GM12878 (cell line): ENCODE measurements around the gene TMEM161A. TPM values are rescaled to one million over a fixed set of nuclear protein-coding genes. Genes with fewer than 3 reads are reported as not detected.

Source experiments
- BHLHE40 ChIP-seq, 2 experiments: fragments of 450-650 bp in 1 of 2; IDR thresholded peaks; 2 replicates each; pipeline ENCODE4 v1.6.1; 2011 to 2017; ENCODE audit warnings: low read depth in 2 of 2, borderline replicate concordance in 1 of 2, improper control_type of control experiment in 1 of 2, low read length in 1 of 2, mild to moderate bottlenecking in 1 of 2
- CHD1 ChIP-seq: IDR thresholded peaks from 2 replicates; pipeline ENCODE4 v1.6.1; 2012; ENCODE audit warnings: low read depth, low read length, improper control_type of control experiment
- CHD2 ChIP-seq: IDR thresholded peaks from 2 replicates; pipeline ENCODE4 v1.6.1; 2011; ENCODE audit warnings: low read depth, low read length, improper control_type of control experiment, borderline replicate concordance
- CREB1 ChIP-seq: IDR thresholded peaks from 2 replicates; pipeline ENCODE4 v1.6.1; 2012; ENCODE audit warnings: low read depth, mild to moderate bottlenecking, inconsistent platforms
- CREM ChIP-seq: IDR thresholded peaks from 2 replicates; pipeline ENCODE4 v1.6.1; 2014; ENCODE audit warnings: antibody characterized with exemption, low read depth
- EED ChIP-seq: sonication (generic); IDR thresholded peaks from 2 replicates; pipeline ENCODE4 v1.6.1; 2016; ENCODE audit warnings: antibody characterized with exemption, low read depth
- MXI1 ChIP-seq: fragments of 150-350 bp; IDR thresholded peaks from 2 replicates; pipeline ENCODE4 v1.6.1; 2011; ENCODE audit warnings: low read depth, mild to moderate bottlenecking, inconsistent platforms, low read length, improper control_type of control experiment
- MYC ChIP-seq: IDR thresholded peaks from 2 replicates; pipeline ENCODE4 v1.6.1; 2011; ENCODE audit warnings: mild to moderate bottlenecking, low read length, moderate library complexity, inconsistent platforms; ENCODE audit not compliant: insufficient read depth, insufficient replicate concordance, insufficient read length, severe bottlenecking
- NBN ChIP-seq: fragments of 450-650 bp; IDR thresholded peaks from 2 replicates; pipeline ENCODE4 v1.6.1; 2016
- NFYA ChIP-seq: IDR thresholded peaks from 2 replicates; pipeline ENCODE4 v1.6.1; 2011; ENCODE audit warnings: low read depth, mild to moderate bottlenecking, low read length, improper control_type of control experiment, borderline replicate concordance
- NR2C1 ChIP-seq: fragments of 450-650 bp; IDR thresholded peaks from 2 replicates; pipeline ENCODE4 v1.6.1; 2017; ENCODE audit warnings: antibody characterized with exemption, mild to moderate bottlenecking, moderate library complexity
- POLR2AphosphoS2 ChIP-seq: IDR thresholded peaks from 2 replicates; pipeline ENCODE4 v1.6.1; 2011; ENCODE audit warnings: low read depth, mild to moderate bottlenecking, low read length, improper control_type of control experiment, moderate library complexity
- SIN3A ChIP-seq: IDR thresholded peaks from 2 replicates; pipeline ENCODE4 v1.6.1; 2012; ENCODE audit warnings: low read depth, low read length, improper control_type of control experiment
- SMARCA5 ChIP-seq: fragments of 450-650 bp; IDR thresholded peaks from 2 replicates; pipeline ENCODE4 v1.6.1; 2017; ENCODE audit warnings: mild to moderate bottlenecking
- SPI1 ChIP-seq: IDR thresholded peaks from 2 replicates; pipeline ENCODE4 v1.6.1; 2011; ENCODE audit warnings: low read depth, mild to moderate bottlenecking, low read length, moderate library complexity, borderline replicate concordance; ENCODE audit not compliant: insufficient read depth
- SREBF2 ChIP-seq: IDR thresholded peaks from 2 replicates; pipeline ENCODE4 v1.6.1; 2012; ENCODE audit warnings: mild to moderate bottlenecking, low read length
- SRF ChIP-seq, 2 experiments: IDR thresholded peaks; 2 replicates each; pipeline ENCODE4 v1.6.1; 2011; ENCODE audit warnings: low read depth in 2 of 2, low read length in 2 of 2, mild to moderate bottlenecking in 1 of 2, moderate library complexity in 1 of 2
- TAF1 ChIP-seq: IDR thresholded peaks from 2 replicates; pipeline ENCODE4 v1.6.1; 2011; ENCODE audit warnings: mild to moderate bottlenecking, low read depth, low read length, borderline replicate concordance
- ZBED1 ChIP-seq: IDR thresholded peaks from 2 replicates; pipeline ENCODE4 v1.6.1; 2016; ENCODE audit warnings: borderline replicate concordance
- ZNF384 ChIP-seq: IDR thresholded peaks from 2 replicates; pipeline ENCODE4 v1.6.1; 2012; ENCODE audit warnings: low read depth, mild to moderate bottlenecking, low read length, improper control_type of control experiment, borderline replicate concordance
- polyA plus RNA-seq, 11 experiments: library from polyadenylated mRNA; depleted of rRNA in 4 of 11; unstranded in 6 of 11; stranded (reverse) in 5 of 11; fragments of >200 nt; fragmentation: Nextera tagmentation in 4 of 11; fragmentation: Illumina TruSeq in 1 of 11; extraction: Ambion mirVana in 4 of 11; extraction: Trizol in 1 of 11; gene quantifications; 1 replicate in 1 of 11; 2 replicates in 10 of 11; pipeline versions ENCODE4 v1.2.1 to v1.2.3, GENCODE V29; 2011 to 2016; ENCODE audit warnings: inconsistent platforms in 2 of 11, missing spikeins in 2 of 11, low read depth in 1 of 11
- total RNA-seq, 4 experiments: library from RNA; depleted of rRNA in 3 of 4; stranded (reverse); fragments of >200 nt in 3 of 4; fragmentation: Illumina TruSeq in 1 of 4; extraction: Trizol in 1 of 4; gene quantifications; 2 replicates each; pipeline versions ENCODE4 v1.2.1 to v1.2.3, GENCODE V29; 2013 to 2021
- TF ChIP-seq, protein P1 (sequence below): IDR thresholded peaks from 2 replicates; pipeline ENCODE4 v1.6.1; 2012; ENCODE audit warnings: mild to moderate bottlenecking, low read depth, low read length
- TF ChIP-seq, protein P2 (sequence below): IDR thresholded peaks from 2 replicates; pipeline ENCODE4 v1.6.1; 2011; ENCODE audit warnings: low read depth, low read length, improper control_type of control experiment, borderline replicate concordance
- TF ChIP-seq, protein P3 (sequence below): fragments of 150-350 bp; IDR thresholded peaks from 2 replicates; pipeline ENCODE4 v1.6.1; 2014; ENCODE audit warnings: mild to moderate bottlenecking, low read depth, low read length
- TF ChIP-seq, protein P4 (sequence below): fragments of 450-650 bp; IDR thresholded peaks from 2 replicates; pipeline ENCODE4 v1.6.1; 2014; ENCODE audit warnings: mild to moderate bottlenecking

Gene TMEM161A
- total and polyA plus RNA-seq, 10 of the 15 experiments (the other 5 are each of a cell fraction or from before 2014, with no cell fraction given), result 1.1 to 37.1 (median 19.0) TPM

DNA sequence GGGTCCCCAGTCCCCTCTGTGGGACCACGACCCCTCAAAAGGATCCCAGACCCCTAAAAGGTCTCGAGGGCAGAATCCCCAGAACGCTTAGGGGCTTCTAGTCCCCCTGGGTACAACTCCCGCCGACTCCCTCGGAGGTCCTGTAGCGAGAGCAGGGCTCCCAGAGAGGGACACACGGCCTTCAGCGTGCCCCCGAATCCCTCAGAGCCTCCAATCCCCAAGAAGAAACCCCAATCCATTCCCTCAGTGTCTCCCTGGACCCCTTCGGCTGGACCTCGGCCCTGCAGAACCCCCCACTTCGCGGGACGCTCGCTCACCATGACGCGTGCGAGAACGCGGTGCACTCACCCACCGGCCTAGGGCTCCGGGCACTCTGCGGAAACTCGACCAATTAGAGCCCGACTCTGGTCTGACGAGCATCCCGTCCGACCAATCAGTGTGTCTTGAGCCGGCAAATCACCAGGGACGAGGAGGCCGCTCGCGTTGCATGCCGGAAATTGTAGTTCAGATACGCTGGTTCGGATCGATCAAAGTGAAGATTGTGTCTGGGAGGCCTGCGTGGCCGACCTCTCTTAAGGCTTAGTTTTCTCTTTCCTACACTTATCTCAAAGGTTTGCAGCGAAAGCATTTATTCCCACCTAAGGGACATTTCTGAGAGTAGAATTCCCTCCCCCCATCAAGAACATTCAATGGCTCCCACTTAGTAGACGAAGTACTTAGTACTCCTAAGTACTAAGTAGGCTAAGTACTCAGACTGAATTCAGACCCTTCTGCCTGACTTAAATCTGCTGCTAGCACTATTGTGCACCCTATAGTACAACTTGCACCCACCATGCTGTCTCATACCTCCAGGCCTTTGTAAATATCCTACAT lies at the start of gene TMEM161A (continued):
- 0 out of 2 replicates have a peak, but pooled peaks have one; percentile 43 for TF ChIP-seq POLR2AphosphoS2
- TF ChIP-seq BHLHE40 (IDR thresholded peaks at IDR 0.05; ENCODE audit: borderline replicate concordance in 1 of 2, low read depth in 2 of 2, low read length in 1 of 2), result peak; percentile 78 to 90
- no peak for TF ChIP-seq CHD1
- TF ChIP-seq SRF (IDR thresholded peaks at IDR 0.05; ENCODE audit: low read depth in 2 of 2, low read length in 2 of 2), result no peak
- TF ChIP-seq CHD2, result peak; percentile 95
- no peak for TF ChIP-seq MYC
- no peak for TF ChIP-seq EED
- no peak for TF ChIP-seq SPI1
- no peak for TF ChIP-seq ZNF384
- peak; percentile 81 for TF ChIP-seq CREM
- TF ChIP-seq TAF1, result peak; percentile 67; the same call in 1 of the 2 replicates
- TF ChIP-seq ZBED1, result no peak
- no peak for TF ChIP-seq MXI1
- TF ChIP-seq, protein P1, sequence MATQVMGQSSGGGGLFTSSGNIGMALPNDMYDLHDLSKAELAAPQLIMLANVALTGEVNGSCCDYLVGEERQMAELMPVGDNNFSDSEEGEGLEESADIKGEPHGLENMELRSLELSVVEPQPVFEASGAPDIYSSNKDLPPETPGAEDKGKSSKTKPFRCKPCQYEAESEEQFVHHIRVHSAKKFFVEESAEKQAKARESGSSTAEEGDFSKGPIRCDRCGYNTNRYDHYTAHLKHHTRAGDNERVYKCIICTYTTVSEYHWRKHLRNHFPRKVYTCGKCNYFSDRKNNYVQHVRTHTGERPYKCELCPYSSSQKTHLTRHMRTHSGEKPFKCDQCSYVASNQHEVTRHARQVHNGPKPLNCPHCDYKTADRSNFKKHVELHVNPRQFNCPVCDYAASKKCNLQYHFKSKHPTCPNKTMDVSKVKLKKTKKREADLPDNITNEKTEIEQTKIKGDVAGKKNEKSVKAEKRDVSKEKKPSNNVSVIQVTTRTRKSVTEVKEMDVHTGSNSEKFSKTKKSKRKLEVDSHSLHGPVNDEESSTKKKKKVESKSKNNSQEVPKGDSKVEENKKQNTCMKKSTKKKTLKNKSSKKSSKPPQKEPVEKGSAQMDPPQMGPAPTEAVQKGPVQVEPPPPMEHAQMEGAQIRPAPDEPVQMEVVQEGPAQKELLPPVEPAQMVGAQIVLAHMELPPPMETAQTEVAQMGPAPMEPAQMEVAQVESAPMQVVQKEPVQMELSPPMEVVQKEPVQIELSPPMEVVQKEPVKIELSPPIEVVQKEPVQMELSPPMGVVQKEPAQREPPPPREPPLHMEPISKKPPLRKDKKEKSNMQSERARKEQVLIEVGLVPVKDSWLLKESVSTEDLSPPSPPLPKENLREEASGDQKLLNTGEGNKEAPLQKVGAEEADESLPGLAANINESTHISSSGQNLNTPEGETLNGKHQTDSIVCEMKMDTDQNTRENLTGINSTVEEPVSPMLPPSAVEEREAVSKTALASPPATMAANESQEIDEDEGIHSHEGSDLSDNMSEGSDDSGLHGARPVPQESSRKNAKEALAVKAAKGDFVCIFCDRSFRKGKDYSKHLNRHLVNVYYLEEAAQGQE, result no peak
- TF ChIP-seq, protein P2, sequence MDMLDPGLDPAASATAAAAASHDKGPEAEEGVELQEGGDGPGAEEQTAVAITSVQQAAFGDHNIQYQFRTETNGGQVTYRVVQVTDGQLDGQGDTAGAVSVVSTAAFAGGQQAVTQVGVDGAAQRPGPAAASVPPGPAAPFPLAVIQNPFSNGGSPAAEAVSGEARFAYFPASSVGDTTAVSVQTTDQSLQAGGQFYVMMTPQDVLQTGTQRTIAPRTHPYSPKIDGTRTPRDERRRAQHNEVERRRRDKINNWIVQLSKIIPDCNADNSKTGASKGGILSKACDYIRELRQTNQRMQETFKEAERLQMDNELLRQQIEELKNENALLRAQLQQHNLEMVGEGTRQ, result no peak
- TF ChIP-seq SIN3A, result no peak; the same call in 1 of the 2 replicates
- TF ChIP-seq NBN, result peak; percentile 70; the same call in 1 of the 2 replicates
- TF ChIP-seq SREBF2, result no peak
- peak; percentile 87 for TF ChIP-seq NFYA
- TF ChIP-seq, protein P3, sequence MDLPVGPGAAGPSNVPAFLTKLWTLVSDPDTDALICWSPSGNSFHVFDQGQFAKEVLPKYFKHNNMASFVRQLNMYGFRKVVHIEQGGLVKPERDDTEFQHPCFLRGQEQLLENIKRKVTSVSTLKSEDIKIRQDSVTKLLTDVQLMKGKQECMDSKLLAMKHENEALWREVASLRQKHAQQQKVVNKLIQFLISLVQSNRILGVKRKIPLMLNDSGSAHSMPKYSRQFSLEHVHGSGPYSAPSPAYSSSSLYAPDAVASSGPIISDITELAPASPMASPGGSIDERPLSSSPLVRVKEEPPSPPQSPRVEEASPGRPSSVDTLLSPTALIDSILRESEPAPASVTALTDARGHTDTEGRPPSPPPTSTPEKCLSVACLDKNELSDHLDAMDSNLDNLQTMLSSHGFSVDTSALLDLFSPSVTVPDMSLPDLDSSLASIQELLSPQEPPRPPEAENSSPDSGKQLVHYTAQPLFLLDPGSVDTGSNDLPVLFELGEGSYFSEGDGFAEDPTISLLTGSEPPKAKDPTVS, result no peak
- TF ChIP-seq NR2C1, result no peak
- TF ChIP-seq SMARCA5, result 0 out of 2 replicates have a peak, but pooled peaks have one; percentile 12
- TF ChIP-seq, protein P4, sequence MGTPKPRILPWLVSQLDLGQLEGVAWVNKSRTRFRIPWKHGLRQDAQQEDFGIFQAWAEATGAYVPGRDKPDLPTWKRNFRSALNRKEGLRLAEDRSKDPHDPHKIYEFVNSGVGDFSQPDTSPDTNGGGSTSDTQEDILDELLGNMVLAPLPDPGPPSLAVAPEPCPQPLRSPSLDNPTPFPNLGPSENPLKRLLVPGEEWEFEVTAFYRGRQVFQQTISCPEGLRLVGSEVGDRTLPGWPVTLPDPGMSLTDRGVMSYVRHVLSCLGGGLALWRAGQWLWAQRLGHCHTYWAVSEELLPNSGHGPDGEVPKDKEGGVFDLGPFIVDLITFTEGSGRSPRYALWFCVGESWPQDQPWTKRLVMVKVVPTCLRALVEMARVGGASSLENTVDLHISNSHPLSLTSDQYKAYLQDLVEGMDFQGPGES, result peak; percentile 91
- peak; percentile 91 for TF ChIP-seq CREB1
